Endodermal cell (in vitro differentiated cells): ENCODE results near the gene PPP1R14C. TPM values are rescaled to one million over a fixed set of nuclear protein-coding genes. Genes with fewer than 3 reads are reported as not detected.

Experiments used
- DNase-seq: peaks from one replicate; pipeline ENCODE4 v3.0.0-alpha.2; 2017
- H3K27ac ChIP-seq: 2 replicates; pipeline ENCODE4 v1.5.1; 2013; ENCODE audit warnings: mild to moderate bottlenecking, low read depth, low read length, moderate library complexity
- H3K27me3 ChIP-seq: 2 replicates; pipeline ENCODE4 v1.6.1; 2013; ENCODE audit warnings: mild to moderate bottlenecking, low read length, moderate library complexity; ENCODE audit not compliant: insufficient read depth, control insufficient read depth, poor library complexity, severe bottlenecking
- H3K36me3 ChIP-seq: 2 replicates; pipeline ENCODE4 v1.7.0; 2013; ENCODE audit warnings: mild to moderate bottlenecking, low read length, moderate library complexity; ENCODE audit not compliant: control insufficient read depth, insufficient read depth
- H3K4me1 ChIP-seq: one replicate; pipeline ENCODE4 v1.7.0; 2013; ENCODE audit warnings: low read length; ENCODE audit not compliant: control insufficient read depth, insufficient read depth
- H3K4me3 ChIP-seq: 2 replicates; pipeline ENCODE4 v1.5.1; 2013; ENCODE audit warnings: mild to moderate bottlenecking, low read length, moderate library complexity
- H3K9ac ChIP-seq: 2 replicates; pipeline ENCODE4 v1.6.1; 2013; ENCODE audit warnings: mild to moderate bottlenecking, low read length, moderate library complexity; ENCODE audit not compliant: poor library complexity, severe bottlenecking; ENCODE audit errors: extremely low read depth
- H3K9me3 ChIP-seq: 2 replicates; pipeline ENCODE4 v1.6.1; 2013; ENCODE audit warnings: mild to moderate bottlenecking, low read length, moderate library complexity; ENCODE audit not compliant: control insufficient read depth
- H3K27ac Mint-ChIP-seq: 2 replicates; pipeline ENCODE4 v1.8.0; 2020; ENCODE audit warnings: mixed read lengths
- H3K27me3 Mint-ChIP-seq: 2 replicates; pipeline ENCODE4 v1.8.0; 2021; ENCODE audit warnings: mild to moderate bottlenecking, mixed read lengths; ENCODE audit not compliant: insufficient read depth
- H3K36me3 Mint-ChIP-seq: 2 replicates; pipeline ENCODE4 v1.8.0; 2020; ENCODE audit warnings: low read depth, mixed read lengths
- H3K4me1 Mint-ChIP-seq: 2 replicates; pipeline ENCODE4 v1.8.0; 2020; ENCODE audit warnings: mixed read lengths
- H3K4me3 Mint-ChIP-seq: 2 replicates; pipeline ENCODE4 v1.8.0; 2020; ENCODE audit warnings: mild to moderate bottlenecking, moderate library complexity, mixed read lengths
- H3K9me3 Mint-ChIP-seq: 2 replicates; pipeline ENCODE4 v1.8.0; 2020; ENCODE audit warnings: mild to moderate bottlenecking, mixed read lengths
- WGBS, 2 experiments: methylation state at CpG; one replicate each; pipeline versions ENCODE4 v1.1.5 to v1.1.7; 2013; ENCODE audit warnings: missing lambda C conversion rate in 2 of 2, mixed read lengths in 1 of 2; ENCODE audit not compliant: insufficient coverage in 1 of 2, insufficient read length in 1 of 2; 5-methylcytosine and 5-hydroxymethylcytosine counted together
- total RNA-seq, 2 donors: library from RNA; stranded (reverse); fragmentation: NEBNext Ultra II Directional in 1 of 2; extraction: Animal tissue kit (Norgen Biotek cat#: 25700) in 1 of 2; gene quantifications; 2 replicates in 1 of 2; 3 replicates in 1 of 2; pipeline ENCODE4 v1.2.1, GENCODE V29; 2021
- TF ChIP-seq, protein P1 (sequence below): fragments of 200-600 bp; sonication (generic); conservative IDR thresholded peaks from 2 replicates; pipeline ENCODE4 v1.5.0; 2021; ENCODE audit warnings: antibody characterized with exemption, mild to moderate bottlenecking

PPP1R14C gene
- total RNA-seq, 2 donors from 2014 or later = 0.20 to 0.29 TPM

DNA sequence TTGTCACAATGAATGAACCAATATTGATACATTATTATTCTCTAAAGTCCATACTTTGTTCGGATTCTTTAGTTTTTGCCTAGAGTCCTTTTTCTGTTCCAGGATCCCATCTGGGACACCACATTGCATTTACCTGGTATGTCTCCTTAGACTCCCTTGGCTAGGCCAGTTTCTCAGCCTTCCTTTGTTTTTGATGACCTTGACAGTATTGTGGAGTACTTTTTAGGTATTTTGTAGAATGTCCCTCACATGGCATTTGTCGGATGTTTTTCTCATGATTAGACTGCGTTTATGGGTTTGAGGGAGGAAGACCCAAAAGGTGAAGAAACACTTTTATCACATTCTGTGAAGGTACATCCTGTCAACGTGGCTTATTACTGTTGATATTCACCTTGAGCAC, 16.9 kb downstream of the PPP1R14C start:
- Histone ChIP-seq H3K27me3 (no peaks in the 10 kb centered on the region), H3K27ac (no peak overlapping the region), H3K9ac (no peak overlapping the region), H3K36me3 (no peaks in the 10 kb centered on the region), H3K9me3 (no peaks in the 10 kb centered on the region), H3K4me3 (no peak overlapping the region), H3K4me1 (no peaks in the 10 kb centered on the region)
- H3K27me3 Mint-ChIP-seq = peaks cover 3% of the 10 kb centered on the region
- WGBS, 2 experiments = 84 to 96% methylated on average over 4 of the region's 4 CpGs
- no peak overlapping the region for H3K27ac Mint-ChIP-seq
- no peak overlapping the region for H3K4me3 Mint-ChIP-seq
- DNase-seq = no peak
- H3K4me1 Mint-ChIP-seq = no peaks in the 10 kb centered on the region
- H3K36me3 Mint-ChIP-seq = no peaks in the 10 kb centered on the region
- H3K9me3 Mint-ChIP-seq = no peaks in the 10 kb centered on the region
- TF ChIP-seq, protein P1, sequence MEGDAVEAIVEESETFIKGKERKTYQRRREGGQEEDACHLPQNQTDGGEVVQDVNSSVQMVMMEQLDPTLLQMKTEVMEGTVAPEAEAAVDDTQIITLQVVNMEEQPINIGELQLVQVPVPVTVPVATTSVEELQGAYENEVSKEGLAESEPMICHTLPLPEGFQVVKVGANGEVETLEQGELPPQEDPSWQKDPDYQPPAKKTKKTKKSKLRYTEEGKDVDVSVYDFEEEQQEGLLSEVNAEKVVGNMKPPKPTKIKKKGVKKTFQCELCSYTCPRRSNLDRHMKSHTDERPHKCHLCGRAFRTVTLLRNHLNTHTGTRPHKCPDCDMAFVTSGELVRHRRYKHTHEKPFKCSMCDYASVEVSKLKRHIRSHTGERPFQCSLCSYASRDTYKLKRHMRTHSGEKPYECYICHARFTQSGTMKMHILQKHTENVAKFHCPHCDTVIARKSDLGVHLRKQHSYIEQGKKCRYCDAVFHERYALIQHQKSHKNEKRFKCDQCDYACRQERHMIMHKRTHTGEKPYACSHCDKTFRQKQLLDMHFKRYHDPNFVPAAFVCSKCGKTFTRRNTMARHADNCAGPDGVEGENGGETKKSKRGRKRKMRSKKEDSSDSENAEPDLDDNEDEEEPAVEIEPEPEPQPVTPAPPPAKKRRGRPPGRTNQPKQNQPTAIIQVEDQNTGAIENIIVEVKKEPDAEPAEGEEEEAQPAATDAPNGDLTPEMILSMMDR = no peak

DNA sequence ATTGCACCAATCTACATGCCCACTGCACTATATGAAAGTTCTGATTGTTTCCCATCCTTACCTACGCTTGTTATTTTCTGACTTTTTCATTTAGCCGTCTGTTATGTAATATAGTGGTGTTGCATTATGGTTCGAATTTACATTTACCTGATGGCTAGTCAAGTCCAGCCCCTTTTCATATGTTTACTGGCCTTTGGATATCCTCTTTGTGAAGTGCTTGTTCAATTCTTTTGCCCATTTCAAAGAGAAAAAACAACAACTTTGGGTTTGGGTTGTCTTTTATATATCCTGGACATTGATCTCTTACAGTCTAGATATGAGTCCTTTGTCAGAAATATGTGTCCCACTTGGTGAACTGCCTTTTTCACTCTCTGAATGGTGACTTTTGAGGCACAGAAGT, 21.1 kb downstream of the PPP1R14C start:
- H3K4me3 Mint-ChIP-seq = no peak overlapping the region
- Histone ChIP-seq H3K9me3 (no peaks in the 10 kb centered on the region), H3K36me3 (no peaks in the 10 kb centered on the region), H3K27me3 (no peaks in the 10 kb centered on the region), H3K4me1 (no peaks in the 10 kb centered on the region), H3K4me3 (no peak overlapping the region), H3K9ac (no peak overlapping the region), H3K27ac (no peak overlapping the region)
- WGBS, 2 experiments = 93% methylated on average over 3 of the region's 3 CpGs; no CpG with 5 or more reads in 1 of the 2 experiments
- no peak overlapping the region for H3K27ac Mint-ChIP-seq
- H3K36me3 Mint-ChIP-seq = no peaks in the 10 kb centered on the region
- peaks cover 3% of the 10 kb centered on the region for H3K27me3 Mint-ChIP-seq
- no peak for DNase-seq
- no peaks in the 10 kb centered on the region for H3K4me1 Mint-ChIP-seq
- TF ChIP-seq, protein P1 = no peak
- H3K9me3 Mint-ChIP-seq = no peaks in the 10 kb centered on the region

DNA sequence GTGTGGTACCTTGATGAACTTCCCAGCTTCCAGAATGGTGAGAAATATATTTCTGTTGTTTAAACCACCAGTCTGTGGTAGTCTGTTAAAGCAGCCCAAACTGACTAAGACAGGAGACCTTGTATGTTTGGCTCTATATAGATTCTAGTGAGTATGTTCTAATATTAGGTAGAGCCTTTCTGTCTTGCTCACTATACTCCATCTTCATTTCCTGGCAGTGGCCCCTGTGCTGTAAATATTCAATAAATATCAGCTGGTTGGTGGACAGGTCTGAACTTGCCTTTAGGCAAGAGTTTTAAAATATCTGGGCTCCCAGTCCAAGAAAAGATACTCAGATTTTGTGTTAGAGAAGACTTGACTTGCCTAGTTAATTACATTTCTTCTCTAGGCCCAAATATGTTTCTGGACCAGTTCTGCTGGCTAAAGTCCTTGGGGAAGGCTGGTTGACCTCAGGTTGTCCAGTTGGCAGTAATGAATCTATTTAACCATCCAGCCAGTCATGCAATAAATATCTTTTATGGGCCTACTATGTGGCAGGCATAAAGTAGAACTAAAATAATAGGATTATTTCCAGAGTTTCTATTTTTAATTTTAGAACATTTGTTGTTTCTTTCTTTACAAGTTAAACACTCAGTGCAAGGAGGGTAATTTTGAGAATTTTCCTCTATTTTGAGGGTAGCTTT, 22.3 kb downstream of the PPP1R14C start:
- Histone ChIP-seq H3K4me1 (no peaks in the 10 kb centered on the region), H3K9ac (no peak overlapping the region), H3K27ac (no peak overlapping the region), H3K27me3 (no peaks in the 10 kb centered on the region), H3K4me3 (no peak overlapping the region), H3K9me3 (no peaks in the 10 kb centered on the region), H3K36me3 (no peaks in the 10 kb centered on the region)
- Mint-ChIP-seq H3K36me3 (no peaks in the 10 kb centered on the region), H3K4me1 (no peaks in the 10 kb centered on the region), H3K27ac (no peak overlapping the region), H3K27me3 (no peaks in the 10 kb centered on the region), H3K4me3 (no peak overlapping the region), H3K9me3 (no peaks in the 10 kb centered on the region)
- TF ChIP-seq, protein P1 = no peak
- DNase-seq = no peak
